Skeletal muscle tissue (tissue), 4 donors: ENCODE data around the gene RNF212. TPM values are rescaled to one million over a fixed set of nuclear protein-coding genes. Genes with fewer than 3 reads are reported as not detected.
A peak's percentile ranks its signal among the peaks of the same experiment; 100 is the strongest.
"Not testable (repeated sequence)": the region's sequence is repeated elsewhere in the genome, so short reads cannot be mapped to it uniquely, and the experiment has no call there.

Experiments
- H3K27ac ChIP-seq: one replicate; pipeline ENCODE4 v1.7.0; 2013; ENCODE audit warnings: mild to moderate bottlenecking, low read depth, low read length, inconsistent platforms
- H3K27me3 ChIP-seq, 3 donors: one replicate each; pipeline ENCODE4 v1.7.0; 2013; ENCODE audit warnings: low read length in 3 of 3; ENCODE audit not compliant: control insufficient read depth in 3 of 3, insufficient read depth in 3 of 3
- H3K36me3 ChIP-seq, 3 donors: one replicate each; pipeline ENCODE4 v1.7.0; 2013; ENCODE audit warnings: low read length in 3 of 3; ENCODE audit not compliant: control insufficient read depth in 3 of 3, insufficient read depth in 3 of 3
- H3K4me1 ChIP-seq, 3 donors: one replicate each; pipeline ENCODE4 v1.7.0; 2013; ENCODE audit warnings: low read length in 3 of 3, mild to moderate bottlenecking in 3 of 3; ENCODE audit not compliant: control insufficient read depth in 3 of 3, insufficient read depth in 3 of 3
- H3K4me3 ChIP-seq, 3 donors: one replicate each; pipeline ENCODE4 v1.7.0; 2013; ENCODE audit warnings: low read length in 3 of 3
- H3K9ac ChIP-seq, 3 donors: one replicate each; pipeline ENCODE4 v1.7.0; 2013; ENCODE audit warnings: low read length in 3 of 3, mild to moderate bottlenecking in 3 of 3, moderate library complexity in 2 of 3, low read depth in 1 of 3
- H3K9me3 ChIP-seq, 3 donors: one replicate each; pipeline ENCODE4 v1.7.0; 2013; ENCODE audit warnings: low read length in 3 of 3; ENCODE audit not compliant: control insufficient read depth in 3 of 3
- total RNA-seq: library from RNA; depleted of rRNA; stranded (reverse); fragments of >200 nt; gene quantifications from one replicate; pipeline ENCODE4 v1.2.3, GENCODE V29; 2014
- donor health status: Osteomylitis.

Gene RNF212
- total RNA-seq, 1 donor from 2014 or later: 3.7 TPM

- Histone ChIP-seq H3K9ac (no peak overlapping the region), H3K4me3 (no peak overlapping the region), H3K36me3 (no peaks in the 10 kb centered on the region), H3K27ac (no peak overlapping the region), H3K9me3 (no peaks in the 10 kb centered on the region), H3K27me3 (peaks cover 54 to 77% (median 69%) of the 10 kb centered on the region in 3 donors), H3K4me1 (peaks cover 14 to 30% (median 24%) of the 10 kb centered on the region in 3 donors)
These were observed 61.9 kb downstream of the RNF212 start for GRCh38 chr4:1051472-1051871.

- Histone ChIP-seq H3K36me3 (no peaks in the 10 kb centered on the region), H3K9ac (no peak overlapping the region), H3K4me3 (no peak overlapping the region), H3K4me1 (peaks cover 14 to 31% (median 24%) of the 10 kb centered on the region in 3 donors), H3K27ac (no peak overlapping the region), H3K27me3 (peaks cover 48 to 70% (median 62%) of the 10 kb centered on the region in 3 donors), H3K9me3 (no peaks in the 10 kb centered on the region)
These were observed 62.7 kb downstream of the RNF212 start for GRCh38 chr4:1050486-1051213.

- H3K9me3 ChIP-seq: no peaks in the 10 kb centered on the region
- peaks cover 17 to 42% (median 29%) of the 10 kb centered on the region in 3 donors for H3K4me1 ChIP-seq
- peaks cover 56 to 78% (median 70%) of the 10 kb centered on the region in 3 donors for H3K27me3 ChIP-seq
- no peak overlapping the region for H3K9ac ChIP-seq
- H3K4me3 ChIP-seq: no peak overlapping the region
- no peaks in the 10 kb centered on the region for H3K36me3 ChIP-seq
- H3K27ac ChIP-seq: no peak overlapping the region
These were observed 63.8 kb downstream of the RNF212 start for GRCh38 chr4:1049591-1049905.

- H3K4me1 ChIP-seq: peaks cover 23 to 47% (median 34%) of the 10 kb centered on the region in 3 donors
- H3K27ac ChIP-seq: no peak overlapping the region
- no peak overlapping the region for H3K9ac ChIP-seq
- H3K9me3 ChIP-seq: no peaks in the 10 kb centered on the region
- no peak overlapping the region for H3K4me3 ChIP-seq
- peaks cover 61 to 83% (median 76%) of the 10 kb centered on the region in 3 donors for H3K27me3 ChIP-seq
- H3K36me3 ChIP-seq: no peaks in the 10 kb centered on the region
These were observed 64.4 kb downstream of the RNF212 start for GRCh38 chr4:1048773-1049590.

GRCh38 chr4:1047976-1048772, 65.2 kb downstream of the RNF212 start:
- Histone ChIP-seq H3K27ac (no peak overlapping the region), H3K9me3 (no peaks in the 10 kb centered on the region), H3K36me3 (no peaks in the 10 kb centered on the region), H3K4me1 (peaks cover 24 to 51% (median 39%) of the 10 kb centered on the region in 3 donors), H3K9ac (no peak overlapping the region), H3K4me3 (no peak overlapping the region), H3K27me3 (peaks cover 66 to 87% (median 79%) of the 10 kb centered on the region in 3 donors)

- Histone ChIP-seq H3K27ac (no peak overlapping the region), H3K27me3 (peaks cover 64 to 81% (median 73%) of the 10 kb centered on the region in 3 donors), H3K9ac (peak overlapping the region in 1 of 3 donors; percentile 45)
These were observed 66.0 kb downstream of the RNF212 start for GRCh38 chr4:1047106-1047975.

GRCh38 chr4:1046581-1047011, 66.8 kb downstream of the RNF212 start:
- H3K9me3 ChIP-seq, H3K36me3 ChIP-seq, H3K27ac ChIP-seq: not testable (repeated sequence)
- peak overlapping the region in 1 of 3 donors; percentile 45 for H3K9ac ChIP-seq
- H3K4me3 ChIP-seq: peak overlapping the region in 1 of 3 donors; percentile 36
- H3K27me3 ChIP-seq: peaks cover 57 to 79% (median 66%) of the 10 kb centered on the region in 3 donors
- peaks cover 21 to 40% (median 31%) of the 10 kb centered on the region in 3 donors for H3K4me1 ChIP-seq

More at GRCh38 chr4:1047106-1047975, 66.0 kb downstream of the RNF212 start:
- Histone ChIP-seq H3K4me3 (peak overlapping the region in 2 of 3 donors; percentile 36 to 41), H3K9me3 (no peaks in the 10 kb centered on the region), H3K4me1 (peaks cover 21 to 44% (median 31%) of the 10 kb centered on the region in 3 donors), H3K36me3 (no peaks in the 10 kb centered on the region)

- Histone ChIP-seq H3K36me3 (no peaks in the 10 kb centered on the region), H3K4me1 (peaks cover 24 to 47% (median 33%) of the 10 kb centered on the region in 3 donors), H3K27ac (no peak overlapping the region), H3K4me3 (no peak overlapping the region), H3K9ac (no peak overlapping the region), H3K9me3 (no peaks in the 10 kb centered on the region), H3K27me3 (peaks cover 56 to 79% (median 65%) of the 10 kb centered on the region in 3 donors)
These were observed 67.7 kb downstream of the RNF212 start for GRCh38 chr4:1045595-1046201.
